Liver (tissue), 3 donors: ENCODE measurements around the gene IER2.
A peak's percentile ranks its signal among the peaks of the same experiment; 100 is the strongest.

ENCODE experiments used
- HNF4G ChIP-seq: IDR thresholded peaks from 2 replicates; pipeline ENCODE4 v1.6.1; 2016; ENCODE audit warnings: antibody characterized with exemption
- RAD21 ChIP-seq, 2 donors: IDR thresholded peaks; 2 replicates each; pipeline ENCODE4 v1.6.1; 2016; ENCODE audit warnings: antibody characterized with exemption in 2 of 2, mild to moderate bottlenecking in 2 of 2
- SP1 ChIP-seq: IDR thresholded peaks from 2 replicates; pipeline ENCODE4 v1.6.1; 2018; ENCODE audit warnings: antibody characterized with exemption, mild to moderate bottlenecking
- YY1 ChIP-seq: IDR thresholded peaks from 2 replicates; pipeline ENCODE4 v1.6.1; 2016; ENCODE audit warnings: antibody characterized with exemption, mild to moderate bottlenecking
- TF ChIP-seq, protein P1 (sequence below): fragments of 150-350 bp; IDR thresholded peaks from 2 replicates; pipeline ENCODE4 v1.5.1; 2017; ENCODE audit warnings: improper control_type of control experiment, low read depth, low read length; ENCODE audit not compliant: missing input control
- TF ChIP-seq, protein P2 (sequence below): IDR thresholded peaks from 2 replicates; pipeline ENCODE4 v1.6.1; 2016; ENCODE audit warnings: antibody characterized with exemption
- TF ChIP-seq, protein P3 (sequence below): IDR thresholded peaks from 2 replicates; pipeline ENCODE4 v1.6.1; 2016; ENCODE audit warnings: antibody characterized with exemption, mild to moderate bottlenecking
- TF ChIP-seq, protein P4 (sequence below): IDR thresholded peaks from 2 replicates; pipeline ENCODE4 v1.6.1; 2016; ENCODE audit warnings: antibody characterized with exemption
- donor health status: healthy.
- donor health status: healthy.

DNA sequence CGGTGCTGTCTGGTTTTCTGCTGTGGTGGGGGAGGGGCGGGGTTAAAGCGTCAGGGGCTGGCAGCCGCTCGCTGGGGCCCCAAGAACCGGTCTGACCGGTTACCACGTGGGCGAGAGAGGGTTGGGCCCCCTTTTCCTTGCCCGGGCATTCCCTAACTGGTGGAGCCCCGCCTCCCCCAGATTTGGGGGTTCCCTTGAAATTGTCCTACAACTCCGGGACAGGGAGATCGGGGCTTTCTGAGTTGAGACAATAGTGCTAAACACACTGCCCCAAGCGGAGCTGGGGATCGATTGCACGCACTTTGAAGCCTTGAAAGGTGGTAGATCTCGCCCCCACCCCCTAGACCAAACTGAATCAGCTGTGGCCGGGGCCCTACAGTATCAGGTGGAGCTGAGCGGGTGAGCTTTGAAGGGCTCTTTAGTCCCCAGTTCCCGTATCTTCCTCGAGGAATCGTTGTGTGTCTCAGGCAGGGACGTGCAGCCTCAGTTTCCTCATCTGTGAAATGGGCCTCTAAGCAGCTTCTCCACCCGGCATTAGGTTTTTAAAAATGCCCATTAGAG is 4.8 kb downstream of the IER2 start:
- TF ChIP-seq, protein P1, sequence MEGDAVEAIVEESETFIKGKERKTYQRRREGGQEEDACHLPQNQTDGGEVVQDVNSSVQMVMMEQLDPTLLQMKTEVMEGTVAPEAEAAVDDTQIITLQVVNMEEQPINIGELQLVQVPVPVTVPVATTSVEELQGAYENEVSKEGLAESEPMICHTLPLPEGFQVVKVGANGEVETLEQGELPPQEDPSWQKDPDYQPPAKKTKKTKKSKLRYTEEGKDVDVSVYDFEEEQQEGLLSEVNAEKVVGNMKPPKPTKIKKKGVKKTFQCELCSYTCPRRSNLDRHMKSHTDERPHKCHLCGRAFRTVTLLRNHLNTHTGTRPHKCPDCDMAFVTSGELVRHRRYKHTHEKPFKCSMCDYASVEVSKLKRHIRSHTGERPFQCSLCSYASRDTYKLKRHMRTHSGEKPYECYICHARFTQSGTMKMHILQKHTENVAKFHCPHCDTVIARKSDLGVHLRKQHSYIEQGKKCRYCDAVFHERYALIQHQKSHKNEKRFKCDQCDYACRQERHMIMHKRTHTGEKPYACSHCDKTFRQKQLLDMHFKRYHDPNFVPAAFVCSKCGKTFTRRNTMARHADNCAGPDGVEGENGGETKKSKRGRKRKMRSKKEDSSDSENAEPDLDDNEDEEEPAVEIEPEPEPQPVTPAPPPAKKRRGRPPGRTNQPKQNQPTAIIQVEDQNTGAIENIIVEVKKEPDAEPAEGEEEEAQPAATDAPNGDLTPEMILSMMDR = no peak
- TF ChIP-seq HNF4G = peak; percentile 13
- TF ChIP-seq, protein P2, sequence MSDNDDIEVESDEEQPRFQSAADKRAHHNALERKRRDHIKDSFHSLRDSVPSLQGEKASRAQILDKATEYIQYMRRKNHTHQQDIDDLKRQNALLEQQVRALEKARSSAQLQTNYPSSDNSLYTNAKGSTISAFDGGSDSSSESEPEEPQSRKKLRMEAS = no peak
- TF ChIP-seq RAD21 (IDR thresholded peaks at IDR 0.05) = no peak
- TF ChIP-seq SP1 = no peak
- TF ChIP-seq, protein P3, sequence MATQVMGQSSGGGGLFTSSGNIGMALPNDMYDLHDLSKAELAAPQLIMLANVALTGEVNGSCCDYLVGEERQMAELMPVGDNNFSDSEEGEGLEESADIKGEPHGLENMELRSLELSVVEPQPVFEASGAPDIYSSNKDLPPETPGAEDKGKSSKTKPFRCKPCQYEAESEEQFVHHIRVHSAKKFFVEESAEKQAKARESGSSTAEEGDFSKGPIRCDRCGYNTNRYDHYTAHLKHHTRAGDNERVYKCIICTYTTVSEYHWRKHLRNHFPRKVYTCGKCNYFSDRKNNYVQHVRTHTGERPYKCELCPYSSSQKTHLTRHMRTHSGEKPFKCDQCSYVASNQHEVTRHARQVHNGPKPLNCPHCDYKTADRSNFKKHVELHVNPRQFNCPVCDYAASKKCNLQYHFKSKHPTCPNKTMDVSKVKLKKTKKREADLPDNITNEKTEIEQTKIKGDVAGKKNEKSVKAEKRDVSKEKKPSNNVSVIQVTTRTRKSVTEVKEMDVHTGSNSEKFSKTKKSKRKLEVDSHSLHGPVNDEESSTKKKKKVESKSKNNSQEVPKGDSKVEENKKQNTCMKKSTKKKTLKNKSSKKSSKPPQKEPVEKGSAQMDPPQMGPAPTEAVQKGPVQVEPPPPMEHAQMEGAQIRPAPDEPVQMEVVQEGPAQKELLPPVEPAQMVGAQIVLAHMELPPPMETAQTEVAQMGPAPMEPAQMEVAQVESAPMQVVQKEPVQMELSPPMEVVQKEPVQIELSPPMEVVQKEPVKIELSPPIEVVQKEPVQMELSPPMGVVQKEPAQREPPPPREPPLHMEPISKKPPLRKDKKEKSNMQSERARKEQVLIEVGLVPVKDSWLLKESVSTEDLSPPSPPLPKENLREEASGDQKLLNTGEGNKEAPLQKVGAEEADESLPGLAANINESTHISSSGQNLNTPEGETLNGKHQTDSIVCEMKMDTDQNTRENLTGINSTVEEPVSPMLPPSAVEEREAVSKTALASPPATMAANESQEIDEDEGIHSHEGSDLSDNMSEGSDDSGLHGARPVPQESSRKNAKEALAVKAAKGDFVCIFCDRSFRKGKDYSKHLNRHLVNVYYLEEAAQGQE = no peak
- TF ChIP-seq, protein P4, sequence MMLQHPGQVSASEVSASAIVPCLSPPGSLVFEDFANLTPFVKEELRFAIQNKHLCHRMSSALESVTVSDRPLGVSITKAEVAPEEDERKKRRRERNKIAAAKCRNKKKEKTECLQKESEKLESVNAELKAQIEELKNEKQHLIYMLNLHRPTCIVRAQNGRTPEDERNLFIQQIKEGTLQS = peak; percentile 47
- no peak for TF ChIP-seq YY1
